ENCODE results near the gene HNRNPLL. TPM values are rescaled to one million over a fixed set of nuclear protein-coding genes. Genes with fewer than 3 reads are reported as not detected.

HNRNPLL gene
- total and polyA plus RNA-seq, 2 of the 8 experiments (the other 6 are each of a cell fraction or from before 2014, with no cell fraction given) = 18.6 to 69.3 TPM

DNA sequence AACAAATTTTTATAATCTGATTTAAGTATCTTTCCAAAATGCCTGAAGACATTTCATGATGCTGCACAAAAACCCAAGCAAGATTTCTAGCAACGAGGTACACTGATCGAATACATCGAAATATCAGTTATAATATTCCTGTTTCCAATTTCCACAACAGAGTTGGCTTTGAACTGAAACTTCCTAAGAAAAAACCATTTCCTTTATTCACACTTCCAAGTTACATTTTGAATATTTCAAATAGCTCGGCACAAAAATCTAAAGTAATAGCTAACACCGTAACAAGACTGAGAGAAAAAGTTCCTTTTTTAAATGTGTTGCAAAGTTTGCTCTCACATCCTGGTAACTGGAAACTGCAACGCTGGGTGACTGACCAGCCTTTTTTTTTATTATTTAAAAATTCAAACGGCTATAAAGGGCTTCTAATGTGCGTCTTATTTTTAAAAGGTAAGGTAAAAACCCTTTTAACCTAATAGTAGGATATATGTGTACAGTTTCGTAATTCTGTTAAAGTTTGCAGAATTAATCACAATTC, 1.7 kb downstream of the HNRNPLL start:
- Histone ChIP-seq H3K4me2 (ENCODE audit: insufficient read depth in 1 of 2, low read depth in 2 of 2, low read length in 2 of 2) (peak overlapping the region; percentile 77 to 81), H2BK5ac (ENCODE audit: low read depth, low read length) (no peak overlapping the region), H3K4me3 (ENCODE audit: extremely low read depth in 1 of 4, insufficient read depth in 2 of 4, low read depth in 3 of 4, low read length in 4 of 4) (peak overlapping the region; percentile 80 to 94 (median 84)), H3K36me3 (ENCODE audit: control insufficient read depth in 2 of 4, insufficient read depth in 4 of 4, low read length in 3 of 4) (no peaks in the 10 kb centered on the region), H3K18ac (ENCODE audit: extremely low read depth, low read length) (no peak overlapping the region), H3K14ac (ENCODE audit: insufficient read length) (no peak overlapping the region), H2BK20ac (ENCODE audit: low read length) (no peak overlapping the region), H3K27ac (ENCODE audit: low read depth, low read length) (no peak overlapping the region), H3K56ac (replicated peaks; ENCODE audit: insufficient read length, low read depth, low read length) (no peak overlapping the region), H4K8ac (ENCODE audit: extremely low read depth, insufficient read depth, low read length) (no peak overlapping the region), H3K23ac (ENCODE audit: insufficient read length) (no peak overlapping the region), H2BK15ac (ENCODE audit: low read length) (no peak overlapping the region), H2AK5ac (ENCODE audit: low read depth, low read length) (no peak overlapping the region), H3K4me1 (replicated peaks in 1 of 4; ENCODE audit: control insufficient read depth in 3 of 4, insufficient read depth in 4 of 4, low read length in 3 of 4) (peaks cover 0 to 9% (median 3%) of the 10 kb centered on the region in 4 experiments; a peak in 3 of 7 replicates), H3K4ac (replicated peaks; ENCODE audit: insufficient read length, low read depth, low read length) (no peak overlapping the region), H3K79me2 (ENCODE audit: control insufficient read depth in 1 of 2, insufficient read depth in 2 of 2, low read length in 2 of 2) (peaks cover 17 to 59% of the 10 kb centered on the region in 2 experiments), H3K79me1 (ENCODE audit: low read depth, low read length) (no peaks in the 10 kb centered on the region), H3K9ac (replicated peaks in 1 of 4; ENCODE audit: extremely low read depth in 1 of 4, low read depth in 3 of 4, low read length in 3 of 4) (peak overlapping the region; percentile 53 to 93 (median 83); a peak in 6 of 7 replicates), H2BK120ac (replicated peaks; ENCODE audit: low read depth, low read length) (no peak overlapping the region), H4K20me1 (replicated peaks in 1 of 2; ENCODE audit: control insufficient read depth in 1 of 2, insufficient read depth in 2 of 2, low read length in 2 of 2) (peaks cover 6 to 20% of the 10 kb centered on the region in 2 experiments), H4K5ac (ENCODE audit: insufficient read length, low read depth, low read length) (no peak overlapping the region), H3K23me2 (ENCODE audit: low read depth, low read length) (peaks cover 4% of the 10 kb centered on the region; the same call in 1 of the 2 replicates), H2AFZ (ENCODE audit: low read length) (no peak overlapping the region), H4K91ac (replicated peaks; ENCODE audit: insufficient read length, low read length) (no peak overlapping the region), H3K27me3 (replicated peaks in 1 of 4; ENCODE audit: control insufficient read depth in 3 of 4, extremely low read depth in 1 of 4, insufficient read depth in 3 of 4, low read length in 3 of 4) (no peaks in the 10 kb centered on the region), H2BK12ac (ENCODE audit: low read depth, low read length) (no peak overlapping the region), H3K9me3 (ENCODE audit: insufficient read depth in 2 of 2, low read depth in 1 of 2, low read length in 1 of 2) (no peaks in the 10 kb centered on the region)
- FAIRE-seq (no peak), DNase-seq (ENCODE audit: low read depth in 1 of 2, low spot score in 2 of 2) (no peak)
- WGBS, 2 experiments (ENCODE audit: extremely low coverage in 1 of 2, insufficient coverage in 1 of 2, insufficient read length in 1 of 2, insufficient replicate concordance in 2 of 2, low coverage in 1 of 2, low lambda C conversion rate in 2 of 2, missing lambda C conversion rate in 1 of 2) = 32% methylated on average over 9 of the region's 9 CpGs; no CpG with 5 or more reads in 1 of the 2 experiments
- POLR2A ChIA-PET (ENCODE audit: partially characterized antibody) = interaction anchor here (0.7 to 21.1 kb wide), 16 partner anchors 10 to 263 kb away, joined by 3 to 334 read pairs (median 6); partner anchors contain the start of genes GALM and SRSF7
- TF ChIP-seq GABPA (IDR thresholded peaks at IDR 0.05; ENCODE audit: borderline replicate concordance, insufficient read depth, low read length) = no peak
- CTCF ChIA-PET (ENCODE audit: partially characterized antibody) = interaction anchor here (0.8 to 14.3 kb wide), 6 partner anchors 10 to 140 kb away, joined by 3 to 119 read pairs (median 5); no protein-coding TSS in a partner anchor

Measured in H1 (cell line).